Measurements from ENCODE around the gene IDH3A. TPM values are rescaled to one million over a fixed set of nuclear protein-coding genes. Genes with fewer than 3 reads are reported as not detected.

Gene IDH3A
- total and polyA plus RNA-seq, 10 donors: 27.6 to 90.7 (median 70.1) TPM

DNA sequence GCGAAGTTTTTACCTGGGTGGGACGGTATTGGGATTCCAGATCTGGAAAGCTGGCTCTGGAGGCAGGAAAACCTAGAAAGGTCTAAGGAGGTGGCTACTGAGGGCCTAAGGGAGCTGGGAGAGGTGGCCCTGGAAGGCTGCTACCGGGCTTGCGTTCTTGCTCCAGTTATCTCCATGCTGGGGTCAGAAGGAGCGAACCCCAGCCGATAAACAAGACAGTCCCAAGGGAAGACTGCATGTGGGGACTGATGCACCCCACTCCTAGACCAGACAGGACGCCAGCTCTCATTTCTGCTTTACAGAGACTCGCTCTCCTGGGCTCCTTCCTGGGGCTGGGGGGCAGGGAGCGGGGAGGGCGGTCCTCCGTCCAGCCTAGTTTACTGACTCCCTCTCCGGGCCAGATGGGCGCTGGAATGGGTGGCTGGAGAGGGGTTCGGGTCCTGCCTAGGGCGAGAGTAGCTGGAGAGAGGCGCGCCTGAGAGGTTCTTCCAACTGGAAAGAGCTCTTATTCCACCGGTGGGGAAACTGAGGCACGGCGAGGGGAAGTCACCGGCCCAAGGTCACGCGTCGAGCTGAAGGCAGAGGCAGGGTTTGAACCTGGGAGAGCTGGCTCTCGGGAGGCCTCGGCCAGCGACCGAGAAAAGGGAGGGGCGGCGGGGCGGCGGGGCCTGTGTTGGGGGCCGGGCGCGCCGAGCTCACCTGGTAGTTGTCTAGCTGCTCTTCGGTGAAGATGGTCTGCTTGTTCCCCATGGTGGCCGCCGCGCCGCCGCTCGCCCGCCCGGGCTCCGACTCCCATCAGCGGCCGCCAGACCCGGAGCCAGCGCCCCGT, 18.5 kb upstream of the IDH3A start:
- no peaks in the 10 kb centered on the region for H3K36me3 ChIP-seq
- no peak for DNase-seq
- intact Hi-C loops (cut with DNase I; ENCODE audit: low total_unique reads): no loop called here
- H3K4me1 ChIP-seq: peaks cover 6 to 31% (median 16%) of the 10 kb centered on the region in 6 donors
- H3K27me3 ChIP-seq (replicated peaks in 1 of 7): peaks cover 0 to 5% (median 0%) of the 10 kb centered on the region in 7 donors
- WGBS, 5 donors: 34 to 66% (median 44%) methylated on average over 25 to 51 of the region's 51 CpGs
- no peaks in the 10 kb centered on the region for H3K9me3 ChIP-seq
- TF ChIP-seq, protein P1, sequence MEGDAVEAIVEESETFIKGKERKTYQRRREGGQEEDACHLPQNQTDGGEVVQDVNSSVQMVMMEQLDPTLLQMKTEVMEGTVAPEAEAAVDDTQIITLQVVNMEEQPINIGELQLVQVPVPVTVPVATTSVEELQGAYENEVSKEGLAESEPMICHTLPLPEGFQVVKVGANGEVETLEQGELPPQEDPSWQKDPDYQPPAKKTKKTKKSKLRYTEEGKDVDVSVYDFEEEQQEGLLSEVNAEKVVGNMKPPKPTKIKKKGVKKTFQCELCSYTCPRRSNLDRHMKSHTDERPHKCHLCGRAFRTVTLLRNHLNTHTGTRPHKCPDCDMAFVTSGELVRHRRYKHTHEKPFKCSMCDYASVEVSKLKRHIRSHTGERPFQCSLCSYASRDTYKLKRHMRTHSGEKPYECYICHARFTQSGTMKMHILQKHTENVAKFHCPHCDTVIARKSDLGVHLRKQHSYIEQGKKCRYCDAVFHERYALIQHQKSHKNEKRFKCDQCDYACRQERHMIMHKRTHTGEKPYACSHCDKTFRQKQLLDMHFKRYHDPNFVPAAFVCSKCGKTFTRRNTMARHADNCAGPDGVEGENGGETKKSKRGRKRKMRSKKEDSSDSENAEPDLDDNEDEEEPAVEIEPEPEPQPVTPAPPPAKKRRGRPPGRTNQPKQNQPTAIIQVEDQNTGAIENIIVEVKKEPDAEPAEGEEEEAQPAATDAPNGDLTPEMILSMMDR (IDR thresholded peaks at IDR 0.05 in 8 of 11, conservative IDR thresholded peaks at IDR 0.05 in 3 of 11): no peak
- TF ChIP-seq POLR2A (IDR thresholded peaks at IDR 0.05) (no peak), POLR2AphosphoS5 (IDR thresholded peaks at IDR 0.05) (no peak)
- H3K27ac ChIP-seq: peak overlapping the region; percentile 61 to 94 (median 88)
- peak overlapping the region; percentile 53 to 86 (median 62) for H3K4me3 ChIP-seq

DNA sequence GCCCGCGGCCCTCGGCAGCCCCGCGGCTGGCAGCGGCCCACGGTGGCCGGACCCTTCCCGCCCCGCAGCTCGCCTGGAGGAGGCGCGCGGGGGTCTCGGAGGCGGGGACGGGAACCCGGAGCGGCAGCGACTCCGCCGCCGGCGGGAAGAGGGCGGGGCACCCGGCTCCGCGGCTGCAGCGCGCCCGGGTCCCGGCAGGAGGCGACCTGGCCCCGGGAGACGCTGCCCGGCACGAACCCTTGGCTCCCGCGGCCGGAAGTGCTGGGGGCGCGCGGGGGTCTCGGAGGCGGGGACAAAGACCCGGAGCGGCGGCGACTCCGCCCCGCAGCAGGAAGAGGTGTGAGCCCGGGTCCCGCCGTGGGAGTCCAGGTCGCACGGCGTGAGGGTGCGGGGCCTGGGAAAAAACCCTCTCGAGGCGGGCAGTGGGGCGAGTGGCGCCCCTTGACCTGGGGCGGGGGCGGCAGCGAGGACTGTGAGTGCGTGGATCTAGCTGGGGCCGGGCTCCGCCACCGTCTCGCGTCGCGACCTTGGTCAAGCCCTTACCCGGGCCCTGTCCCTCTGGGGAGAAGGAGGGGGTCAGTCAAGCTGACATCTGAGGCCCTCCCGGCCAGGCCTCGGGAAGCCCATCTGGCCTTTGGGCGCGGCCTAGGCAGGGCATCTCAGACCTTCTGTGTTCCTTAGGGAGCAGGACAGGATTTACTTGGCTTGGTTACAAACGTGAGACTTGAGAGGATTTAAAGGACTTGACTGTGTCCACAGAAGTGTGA, 17.7 kb upstream of the IDH3A start, which contains the start of gene CIB2:
Gene CIB2 (minus strand): TSS at position 151 of the 767 bp plus-strand sequence. CDS start 230 bp downstream, outside the sequence.
- DNase-seq: peak; percentile 95
- Histone ChIP-seq H3K36me3 (no peaks in the 10 kb centered on the region), H3K27me3 (replicated peaks in 1 of 7) (peaks cover 0 to 5% (median 0%) of the 10 kb centered on the region in 7 donors), H3K4me3 (peak within 1 kb of the TSS; percentile 53 to 86 (median 62)), H3K9me3 (no peaks in the 10 kb centered on the region), H3K4me1 (peaks cover 6 to 31% (median 16%) of the 10 kb centered on the region in 6 donors), H3K27ac (peak within 1 kb of the TSS; percentile 84 to 94 (median 88))
- intact Hi-C loops (cut with DNase I; ENCODE audit: low total_unique reads): no loop called here
- TF ChIP-seq, protein P1 (IDR thresholded peaks at IDR 0.05 in 8 of 11, conservative IDR thresholded peaks at IDR 0.05 in 3 of 11): peak; percentile 21 to 94 (median 89)
- TF ChIP-seq POLR2A (IDR thresholded peaks at IDR 0.05) (no peak), POLR2AphosphoS5 (IDR thresholded peaks at IDR 0.05) (peak; percentile 62 to 82 (median 76))
- 0 to 1% (median 1%) methylated on average over 17 to 79 of the region's 79 CpGs for WGBS, 5 donors

DNA sequence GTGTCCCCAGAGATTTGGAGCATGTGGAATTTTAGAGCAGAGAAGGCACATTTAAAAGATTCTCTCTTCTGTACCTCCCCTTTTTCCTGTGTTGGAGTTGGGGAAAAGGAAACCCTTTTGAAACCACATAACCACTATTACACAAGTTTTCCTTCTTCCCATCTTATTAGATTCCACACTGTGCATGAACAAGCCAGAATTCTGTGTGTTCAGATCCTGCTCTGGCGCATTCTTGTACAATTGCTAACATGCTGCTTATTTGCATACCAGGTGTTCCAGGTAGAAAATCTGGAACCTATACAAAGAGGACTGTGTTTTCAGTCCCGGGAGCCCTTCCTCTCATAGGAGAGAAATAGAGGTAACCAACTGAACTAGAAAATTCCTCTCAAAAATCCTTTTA, 15.4 kb upstream of the IDH3A start:
- intact Hi-C loops (cut with DNase I; ENCODE audit: low total_unique reads): no loop called here
- H3K36me3 ChIP-seq: no peaks in the 10 kb centered on the region
- peaks cover 0 to 5% (median 0%) of the 10 kb centered on the region in 7 donors for H3K27me3 ChIP-seq (replicated peaks in 1 of 7)
- no peak overlapping the region for H3K27ac ChIP-seq
- no peak overlapping the region for H3K4me3 ChIP-seq
- WGBS, 5 donors: 77 to 93% (median 80%) methylated on average over 2 of the region's 2 CpGs
- H3K9me3 ChIP-seq: no peaks in the 10 kb centered on the region
- H3K4me1 ChIP-seq: peaks cover 6 to 31% (median 16%) of the 10 kb centered on the region in 6 donors
- no peak for DNase-seq
- TF ChIP-seq POLR2AphosphoS5 (IDR thresholded peaks at IDR 0.05) (no peak), POLR2A (IDR thresholded peaks at IDR 0.05) (no peak)
- TF ChIP-seq, protein P1 (IDR thresholded peaks at IDR 0.05 in 8 of 11, conservative IDR thresholded peaks at IDR 0.05 in 3 of 11): no peak

Data from spleen (tissue), 11 donors.